ENCODE data around the gene FABP2.

- TF ChIP-seq POLR2A (IDR thresholded peaks at IDR 0.05) (no peak), CTCF (IDR thresholded peaks at IDR 0.05) (no peak)
These were observed 53.5 kb downstream of the FABP2 start for GRCh38 chr4:119268466-119268865.
